ENCODE results near the gene ATAD2B.

The ATAD2B gene

DNA sequence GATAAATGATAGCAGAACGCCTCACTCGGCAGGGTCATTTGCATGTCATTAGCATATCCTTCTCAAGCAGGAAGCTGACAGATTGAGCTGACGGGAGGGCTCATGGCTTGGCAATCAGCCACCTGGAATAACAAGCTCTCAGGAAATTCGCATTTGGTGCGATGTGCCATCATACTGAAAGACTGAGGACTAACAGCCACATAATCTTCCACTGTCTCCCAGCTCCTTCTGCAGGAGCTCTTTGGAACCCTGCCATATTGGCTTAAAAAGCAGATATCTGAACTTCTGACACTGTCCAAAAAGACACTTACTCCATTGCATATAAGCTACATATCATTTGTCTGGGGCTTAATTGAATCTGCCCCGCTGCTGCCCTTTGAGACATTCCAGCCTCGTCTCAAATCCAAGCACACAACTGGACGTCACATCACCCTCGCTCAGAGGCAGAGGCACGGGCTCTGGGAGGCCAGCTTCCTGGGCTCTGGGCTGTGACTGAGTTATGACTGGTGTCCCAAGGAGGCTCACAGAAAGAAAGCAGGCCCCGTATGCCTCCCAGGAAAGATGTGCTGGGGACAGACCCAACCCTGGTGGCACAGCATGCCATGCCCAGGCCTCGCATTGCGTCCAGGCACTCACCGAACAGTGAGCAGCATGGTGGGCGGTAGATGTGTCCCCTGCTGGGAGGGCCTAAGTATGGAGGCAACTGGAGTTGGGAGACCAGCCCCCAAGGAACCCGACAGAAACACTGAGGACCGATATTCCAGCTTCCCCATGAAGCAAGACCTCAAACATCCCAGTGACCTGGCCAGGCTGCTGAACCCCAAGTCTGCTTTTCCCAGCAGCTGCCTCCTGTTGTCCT lies 228.0 kb downstream of the ATAD2B start:
- no peak for TF ChIP-seq CTCF (IDR thresholded peaks at IDR 0.05)
- TF ChIP-seq ZFX (IDR thresholded peaks at IDR 0.05; ENCODE audit: borderline replicate concordance): no peak
- no peak overlapping the region for H3K27ac ChIP-seq
